HG03039 (cell line): ENCODE data around the gene RNF43.

Experiments used
- ATAC-seq: cut with Tn5 transposase; IDR thresholded peaks from one replicate; pipeline ENCODE4 v1.9.1; 2021; ENCODE audit warnings: mild to moderate bottlenecking, moderate library complexity; ENCODE audit not compliant: unreplicated experiment

Gene RNF43

DNA sequence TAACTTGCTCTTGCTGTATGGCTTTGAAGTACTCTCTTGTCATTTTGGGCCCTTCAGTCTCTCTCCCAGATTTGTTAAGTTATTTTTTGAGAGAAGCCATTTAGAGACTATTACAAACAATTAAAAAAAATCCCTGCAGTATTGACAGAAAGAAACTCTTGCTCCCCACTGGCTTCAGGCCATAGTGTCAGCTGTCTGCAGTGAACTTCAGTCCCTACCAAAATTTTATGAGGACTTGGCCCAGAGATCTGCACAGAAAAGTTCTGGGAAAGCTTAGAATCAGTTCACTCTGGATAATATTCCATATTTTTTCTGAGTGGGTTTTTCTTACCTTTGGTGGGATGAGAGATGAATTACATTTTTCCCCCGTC lies 34.5 kb downstream of the RNF43 start:
- no peak for ATAC-seq

DNA sequence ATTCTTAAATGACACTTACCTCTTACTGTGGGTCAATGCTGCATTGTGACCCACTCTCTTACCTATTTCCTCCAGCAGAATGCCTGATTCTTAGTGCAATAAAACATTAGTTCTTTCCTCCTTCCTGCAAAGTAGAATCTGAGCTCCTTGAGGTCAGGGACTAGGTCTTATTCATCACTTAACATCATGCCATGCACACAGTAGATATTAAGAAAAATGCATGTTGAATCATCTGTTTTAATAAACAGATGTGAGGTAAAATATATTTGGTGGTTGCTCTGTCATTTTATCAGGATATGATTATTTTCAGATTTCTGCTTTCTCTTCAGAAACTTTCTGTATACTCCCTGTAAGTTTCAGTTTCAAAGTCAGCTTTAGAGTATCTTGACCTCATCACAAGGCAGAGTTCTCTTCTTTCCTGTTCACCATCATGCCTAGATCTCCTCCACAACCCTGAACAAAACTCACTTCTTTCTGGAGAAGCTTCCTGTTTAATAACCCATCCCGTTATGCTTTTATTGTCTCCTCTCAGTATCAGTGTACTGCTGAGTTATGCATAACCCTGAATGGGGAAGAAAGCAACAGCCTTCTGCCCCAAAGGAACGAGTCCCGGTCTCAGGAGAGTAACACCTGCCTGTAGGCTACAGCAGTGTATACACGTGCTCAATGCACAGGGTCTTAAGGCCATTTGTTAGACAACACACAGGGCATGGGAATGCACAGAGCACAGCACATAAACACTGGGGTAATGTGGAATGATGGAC lies 35.0 kb downstream of the RNF43 start:
- no peak for ATAC-seq

DNA sequence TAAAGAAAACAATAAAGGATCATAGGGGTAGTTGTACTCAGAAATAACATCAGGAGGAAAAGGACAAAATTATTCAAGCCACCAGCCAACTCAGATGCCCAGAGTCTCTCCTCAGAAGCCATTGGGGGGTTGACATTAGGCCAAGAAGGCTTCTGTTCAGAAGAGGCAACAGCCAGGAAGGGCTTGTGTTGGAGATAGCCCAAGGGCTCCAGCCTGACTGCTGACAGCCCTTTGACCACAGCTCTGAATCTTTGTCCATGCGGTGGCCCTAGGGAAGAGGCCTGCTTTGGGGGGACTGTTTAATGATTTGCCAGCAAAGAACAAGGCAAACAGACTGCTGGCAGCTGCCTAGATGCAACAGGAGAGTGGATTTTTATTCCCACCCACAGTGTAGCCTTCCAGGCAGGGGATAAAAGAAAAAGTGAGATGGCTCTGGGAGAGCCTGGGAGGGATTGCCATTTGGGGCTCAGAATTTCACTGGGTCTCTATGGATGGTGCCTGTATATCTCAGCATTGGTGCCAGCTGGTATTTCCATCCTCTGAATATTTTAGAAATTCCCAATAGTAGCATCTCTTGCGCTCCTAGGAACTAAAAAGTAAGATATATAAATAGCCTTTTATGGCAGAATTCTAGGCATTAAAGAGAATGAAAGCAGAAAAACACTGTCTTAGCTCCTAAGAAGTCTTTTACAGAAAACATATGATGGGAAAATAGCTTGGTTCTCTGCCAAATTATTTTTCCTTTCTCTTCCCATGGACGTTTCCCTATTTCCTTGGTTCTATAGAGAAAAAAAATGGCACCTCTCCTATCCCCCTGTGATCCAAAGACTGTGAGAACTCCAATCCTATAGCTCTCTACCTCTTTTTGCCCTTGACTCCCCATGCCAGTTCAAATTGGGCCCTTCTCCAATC lies 36.0 kb downstream of the RNF43 start:
- no peak for ATAC-seq

DNA sequence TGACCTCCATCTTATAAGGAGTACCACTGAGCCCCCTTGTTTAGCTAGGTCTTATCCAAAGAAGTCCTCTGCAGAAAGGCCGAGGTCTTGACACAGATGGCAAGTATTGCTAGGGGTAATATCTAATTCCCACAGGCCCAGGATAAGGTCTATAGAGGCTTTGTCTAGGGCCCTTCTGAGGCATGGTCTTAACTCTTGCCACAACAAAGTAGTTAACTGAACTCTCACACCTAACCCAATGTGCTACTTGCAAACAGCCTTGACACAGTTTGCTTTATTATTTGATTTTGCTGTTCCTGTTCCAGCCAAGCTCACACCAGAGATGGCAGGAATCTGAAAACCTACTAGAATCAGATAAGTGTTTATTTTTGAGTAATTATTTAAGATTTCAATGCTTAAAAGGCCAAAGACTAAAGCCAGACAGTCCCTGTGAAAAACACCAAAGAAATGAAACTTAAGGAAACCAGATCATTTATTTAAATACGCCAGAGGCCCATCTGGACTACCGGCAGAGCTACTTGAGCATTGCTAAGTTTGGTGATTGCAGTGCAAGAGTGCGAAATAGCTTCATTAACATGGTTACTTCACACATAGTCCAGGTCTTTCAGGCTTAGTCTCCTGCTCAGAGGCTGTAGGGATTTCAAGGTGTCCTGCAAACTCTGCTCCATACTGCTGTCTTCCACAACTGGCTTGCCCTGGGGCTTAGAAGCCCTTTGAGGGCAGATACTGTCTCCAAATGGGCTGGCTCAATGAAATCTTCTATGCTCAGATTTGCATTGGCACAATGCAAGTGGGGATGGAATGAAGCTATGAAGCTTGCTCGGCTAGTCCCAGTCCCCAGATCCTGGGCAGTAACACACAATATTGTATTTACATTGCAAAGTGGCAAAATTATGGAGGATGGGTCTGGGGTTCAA lies 36.9 kb downstream of the RNF43 start:
- no peak for ATAC-seq

DNA sequence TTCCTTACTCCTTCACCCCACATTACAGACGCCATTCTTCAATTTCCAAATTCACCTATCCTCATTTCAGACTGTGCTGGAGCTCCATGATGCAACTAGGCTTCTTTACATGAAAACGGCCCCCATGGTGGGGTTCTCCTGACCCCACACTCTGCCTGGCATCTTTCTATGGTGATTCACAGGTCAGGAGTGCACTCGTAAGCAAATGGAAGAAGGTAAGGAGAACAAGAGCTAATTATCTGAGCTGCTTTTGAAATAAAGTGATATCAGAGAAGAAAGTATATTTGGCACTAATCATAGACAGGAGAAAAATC lies 37.9 kb downstream of the RNF43 start:
- no peak for ATAC-seq

DNA sequence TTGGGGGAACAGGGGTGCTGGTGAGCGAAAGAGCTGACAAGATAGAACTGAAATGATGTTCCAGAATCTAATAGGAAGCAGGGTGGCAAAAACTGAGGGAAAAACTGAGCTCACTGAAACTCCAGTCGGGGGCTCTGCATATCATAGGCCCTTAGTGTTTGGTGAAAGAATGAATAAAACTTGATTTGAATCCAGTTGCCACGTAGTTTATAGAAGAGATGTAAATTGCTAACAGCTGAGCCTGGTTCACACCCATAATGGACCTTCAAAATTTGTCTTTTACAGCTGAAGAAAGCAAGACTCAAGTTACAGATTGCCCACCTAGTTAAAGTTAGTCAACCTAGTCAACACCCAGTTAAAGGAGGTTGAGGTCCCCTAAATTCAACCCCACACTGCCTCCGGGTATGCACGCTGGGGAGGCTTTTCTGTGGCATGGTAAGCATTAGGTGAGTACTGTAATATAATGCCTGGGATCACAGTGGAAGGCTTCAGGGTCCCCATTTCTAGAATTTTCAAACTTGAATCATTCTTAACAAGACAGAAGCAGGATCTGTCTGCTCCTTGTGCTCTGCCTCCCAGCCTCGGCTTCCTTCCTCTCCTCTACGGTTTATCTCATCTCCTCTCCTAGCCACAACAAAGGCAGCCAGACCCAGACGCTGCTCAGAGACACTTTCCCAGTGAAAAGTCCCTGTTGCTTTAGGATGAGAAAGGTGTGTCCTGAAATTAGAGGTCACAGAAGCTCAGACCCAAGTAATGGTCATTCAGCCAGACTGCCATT lies 38.4 kb downstream of the RNF43 start:
- no peak for ATAC-seq

DNA sequence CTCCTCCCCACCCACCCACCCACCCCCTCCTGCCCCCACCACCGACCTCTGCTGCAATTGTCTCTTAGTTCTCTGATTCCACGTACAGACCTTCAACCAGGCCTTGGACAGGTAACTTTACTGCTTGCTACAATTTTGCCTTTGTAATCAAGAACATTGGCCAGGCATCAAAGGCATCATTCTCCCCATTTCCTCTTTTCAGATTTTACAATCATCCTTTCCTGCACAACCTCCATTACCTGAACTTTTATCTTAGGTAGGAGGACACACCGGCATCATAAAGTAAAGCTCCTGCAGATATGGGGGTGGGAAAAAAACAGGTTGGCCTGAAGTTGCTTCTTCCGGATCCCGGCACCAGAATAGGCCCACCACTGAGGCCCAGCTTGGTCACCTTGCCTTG lies 39.7 kb downstream of the RNF43 start:
- no peak for ATAC-seq

DNA sequence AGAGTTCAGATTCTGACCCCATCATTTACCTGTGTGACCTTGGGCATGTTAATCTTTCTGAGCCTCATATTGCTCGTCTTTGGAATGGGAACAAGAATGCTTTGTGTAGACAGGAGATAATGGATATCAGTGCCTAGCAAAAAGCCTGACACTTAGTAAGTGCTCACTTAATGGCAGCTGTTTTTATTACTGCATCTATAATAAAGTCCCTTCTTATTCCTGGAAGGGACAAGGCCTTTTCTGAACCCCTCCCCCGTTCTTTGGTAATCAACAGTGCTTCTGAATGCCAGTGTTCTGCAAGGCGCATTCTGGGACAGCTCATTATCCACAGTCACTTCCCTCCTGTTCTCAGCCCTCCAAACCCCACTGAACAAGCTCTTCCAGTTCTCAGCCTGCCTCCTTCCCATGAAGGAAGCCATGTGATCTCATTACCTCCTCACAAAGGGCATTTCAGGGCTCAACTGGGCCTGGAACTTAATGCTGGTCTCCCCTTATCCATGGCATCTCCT lies 40.2 kb downstream of the RNF43 start:
- no peak for ATAC-seq

DNA sequence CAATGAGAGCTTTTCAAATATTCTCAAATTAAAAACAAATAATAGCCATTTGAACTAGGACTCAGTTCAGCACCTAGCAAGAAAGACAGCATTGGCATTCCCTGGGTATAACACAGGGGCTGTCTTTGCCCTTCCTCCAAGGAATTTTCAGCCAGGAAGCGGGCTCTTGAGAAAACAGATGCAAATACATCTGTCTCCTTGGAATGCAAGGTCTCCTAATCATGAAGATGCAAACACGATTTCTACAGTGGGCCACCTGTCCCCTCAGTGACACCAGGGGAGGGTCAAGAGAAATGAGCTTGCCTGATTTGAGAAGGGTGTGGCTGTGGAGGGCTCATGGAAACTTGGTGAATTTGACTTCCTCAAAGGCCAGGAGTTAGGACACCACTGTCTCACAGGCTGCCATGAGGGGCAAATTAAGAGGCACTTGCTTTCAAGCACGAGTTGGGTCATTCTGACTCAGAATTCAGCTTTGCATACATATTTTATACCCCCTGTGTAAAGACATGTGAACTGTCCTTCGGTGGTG lies 40.8 kb downstream of the RNF43 start:
- no peak for ATAC-seq

DNA sequence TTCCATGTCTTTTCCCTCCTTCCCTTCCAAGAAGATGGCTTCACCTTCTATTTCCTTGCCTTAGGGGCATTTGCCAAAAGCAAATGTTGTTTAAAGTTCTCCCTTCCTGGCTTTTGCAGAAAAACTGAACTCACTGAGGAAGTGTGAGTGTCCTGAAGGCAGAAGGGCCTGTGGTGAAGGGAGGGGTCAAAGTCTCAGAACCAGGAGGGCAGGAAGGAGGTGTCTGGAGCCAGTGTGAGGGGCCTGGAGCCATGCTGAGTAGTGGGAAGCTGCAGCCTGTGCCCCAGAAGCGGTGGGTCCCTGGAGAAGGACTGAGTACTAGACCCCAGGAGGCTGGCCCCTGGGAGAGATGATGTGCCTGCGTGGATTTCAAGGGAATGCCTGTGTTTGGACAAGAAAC lies 41.5 kb downstream of the RNF43 start:
- ATAC-seq, result no peak

DNA sequence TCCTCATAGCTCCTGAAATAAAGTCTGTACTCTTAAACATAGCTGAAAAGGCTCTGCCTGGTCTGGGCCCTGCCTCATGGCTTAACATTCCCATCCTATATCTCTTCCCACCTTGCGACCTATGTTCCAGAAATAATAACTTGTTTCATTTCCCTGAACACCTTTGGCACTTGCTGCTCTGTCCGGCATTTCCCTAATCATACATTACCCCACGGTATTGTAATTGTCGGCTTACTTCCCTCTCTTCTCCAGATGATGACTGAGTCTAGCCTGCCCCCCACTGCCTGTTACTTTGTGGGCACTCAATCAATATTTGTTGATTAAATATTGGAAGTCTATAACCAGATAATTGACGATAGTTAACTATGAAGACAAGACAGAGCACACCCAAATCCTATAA lies 42.1 kb downstream of the RNF43 start:
- no peak for ATAC-seq

DNA sequence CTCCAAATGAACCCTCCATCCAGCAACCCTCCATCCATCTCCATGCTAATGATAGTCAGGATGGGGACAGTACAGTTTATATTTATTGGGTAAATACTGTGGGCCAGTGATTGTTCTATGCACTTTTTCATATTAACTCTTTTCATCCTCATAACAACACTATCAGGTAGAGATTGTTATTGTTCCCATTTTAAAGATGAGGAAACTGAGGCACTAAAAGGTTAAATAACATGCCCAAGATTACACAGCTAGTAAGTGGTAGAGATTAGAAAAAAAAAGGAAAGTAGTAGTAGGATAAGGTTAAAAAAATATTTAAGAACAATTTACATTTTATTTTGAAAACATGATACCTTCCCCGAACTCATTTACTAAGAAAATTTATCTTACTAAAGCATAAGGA lies 43.4 kb downstream of the RNF43 start:
- no peak for ATAC-seq

DNA sequence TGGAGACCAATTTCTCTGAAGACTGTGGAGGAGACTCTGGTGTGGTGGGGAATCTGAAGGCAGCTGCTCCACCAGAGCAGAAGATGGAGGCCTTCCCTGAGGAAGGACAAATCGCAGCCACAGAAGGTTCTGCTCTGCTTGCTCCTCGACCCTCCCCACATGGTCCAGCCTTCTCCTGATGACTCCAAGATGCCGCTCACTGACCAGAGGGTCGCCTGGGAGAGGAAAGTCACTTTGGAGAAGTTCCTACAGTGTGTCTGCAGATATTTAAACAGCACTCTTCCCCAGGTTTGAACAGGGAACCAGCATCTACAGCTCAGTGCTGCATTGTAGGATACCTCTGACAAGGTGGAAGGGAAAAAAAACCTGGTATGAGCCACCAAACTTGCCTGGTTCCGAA lies 44.3 kb downstream of the RNF43 start:
- no peak for ATAC-seq

DNA sequence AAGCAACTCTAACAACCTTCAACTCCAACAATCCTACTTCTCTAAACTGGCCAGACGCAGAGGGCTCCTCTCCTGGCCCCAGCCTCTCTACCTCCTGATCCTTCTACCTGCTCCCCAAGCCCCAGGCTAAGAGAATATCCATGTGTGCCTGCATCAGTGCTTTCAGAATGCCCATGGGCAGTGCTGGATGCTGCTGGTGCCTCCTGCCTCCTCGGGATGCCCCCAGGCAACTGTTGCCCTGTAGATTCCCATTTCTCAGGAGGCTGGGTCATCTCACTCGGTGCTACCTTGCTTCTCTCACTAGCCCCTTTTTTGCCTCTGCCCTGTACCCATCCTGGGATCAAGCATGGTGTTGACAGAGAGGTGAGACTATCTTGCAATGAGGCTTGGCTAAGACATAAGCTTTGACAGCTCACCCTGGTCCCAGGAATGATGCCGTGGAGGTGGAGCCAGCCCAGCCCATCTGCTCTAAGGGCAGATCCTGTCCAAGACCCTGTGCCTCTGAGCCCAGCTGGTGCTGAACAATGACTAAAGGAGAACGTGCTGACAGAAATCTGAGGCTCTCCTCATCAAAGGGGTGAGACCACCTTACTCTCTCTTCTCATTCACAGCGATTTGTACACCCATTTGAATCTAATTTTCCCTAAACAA lies 45.9 kb downstream of the RNF43 start:
- no peak for ATAC-seq

DNA sequence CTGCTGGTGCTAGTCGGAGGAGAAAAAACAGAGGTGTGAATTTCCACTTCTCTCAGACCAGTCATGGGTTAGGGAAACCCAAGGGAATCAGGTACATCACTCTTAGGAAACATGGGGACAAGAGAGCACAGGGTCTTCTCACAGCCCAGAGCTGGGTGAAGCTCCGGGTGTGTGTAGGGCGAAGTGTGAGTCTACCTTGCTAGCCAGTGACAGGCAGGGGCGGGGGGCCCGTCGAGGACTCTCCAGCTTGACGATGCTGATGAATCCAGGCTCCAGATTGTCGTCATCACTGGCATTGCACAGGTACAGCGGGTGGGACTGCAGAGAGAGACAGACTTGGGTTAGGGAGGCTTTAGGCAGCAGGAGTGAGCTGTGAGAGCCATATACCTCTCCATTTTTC lies 46.6 kb downstream of the RNF43 start:
- ATAC-seq, result no peak

DNA sequence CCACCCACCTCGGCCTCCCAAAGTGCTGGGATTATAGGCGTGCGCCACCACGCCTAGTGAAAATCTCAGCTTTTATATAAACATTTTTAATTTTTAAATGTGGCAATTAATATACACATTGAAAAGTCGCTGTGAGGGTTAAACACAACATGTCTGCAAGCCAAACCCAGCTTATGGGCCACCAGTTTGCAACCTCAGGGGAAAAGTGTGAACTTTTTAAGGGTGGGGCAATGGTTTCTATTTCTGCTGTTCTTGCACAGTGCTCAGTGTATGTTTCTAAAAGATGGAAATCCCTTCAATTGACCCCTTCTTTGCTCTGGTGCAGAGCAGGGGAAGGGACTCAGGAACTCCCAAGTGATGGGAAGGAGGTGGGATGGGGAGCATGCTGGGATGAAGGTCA lies 47.0 kb downstream of the RNF43 start:
- no peak for ATAC-seq

DNA sequence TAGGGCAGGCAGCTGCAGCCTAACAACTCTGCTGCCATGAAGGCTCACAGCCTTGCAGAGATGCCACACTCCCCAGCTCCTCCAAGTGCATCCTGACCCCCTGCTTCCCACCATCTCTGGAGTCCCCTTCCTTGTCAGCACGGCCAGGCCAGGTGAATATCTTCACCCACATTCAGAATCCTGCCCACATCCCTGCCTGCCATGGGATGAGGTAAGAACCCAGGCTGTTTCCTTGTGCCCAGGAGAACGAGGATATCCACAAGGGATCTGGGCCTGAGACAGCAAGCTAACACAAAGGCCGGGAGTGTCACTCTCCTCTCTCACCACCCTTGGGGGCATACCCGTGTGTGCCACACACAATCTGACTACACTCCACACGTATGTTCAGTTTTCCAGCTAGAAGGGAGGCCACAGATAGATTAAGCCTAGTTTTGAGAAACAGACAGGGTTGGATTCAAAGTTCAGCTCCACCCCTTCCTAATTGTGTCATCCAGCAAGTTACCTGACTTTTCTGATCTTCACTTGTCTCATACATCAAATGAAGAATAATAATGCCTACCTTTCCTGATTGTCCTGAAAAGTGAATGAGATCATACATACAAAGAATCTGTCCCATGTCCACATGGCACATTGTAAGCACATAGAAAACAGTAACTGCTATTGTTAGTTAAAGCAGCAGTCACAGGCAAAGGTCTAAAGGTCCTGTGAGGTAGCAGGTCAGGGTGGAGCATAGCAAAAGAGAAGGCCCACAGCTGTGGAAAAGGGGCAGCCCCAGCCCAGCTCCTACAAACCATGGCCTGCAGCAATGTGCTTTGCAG lies 47.9 kb downstream of the RNF43 start:
- no peak for ATAC-seq

DNA sequence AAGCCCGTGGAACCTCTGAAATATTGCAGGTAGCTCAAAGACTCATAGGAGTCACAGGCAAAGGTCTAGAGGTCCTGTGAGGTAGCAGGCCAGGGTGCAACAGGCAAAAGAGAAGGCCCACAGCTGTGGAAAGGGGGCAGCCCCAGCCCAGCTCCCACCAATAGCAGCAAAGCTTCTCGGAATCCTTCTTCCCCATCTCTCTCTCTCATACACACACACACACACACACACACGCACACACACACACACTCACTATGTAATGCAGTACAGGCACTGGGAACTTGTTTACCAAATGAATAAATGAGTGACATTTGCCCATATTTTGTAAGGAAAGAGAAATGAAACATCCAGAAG lies 48.5 kb downstream of the RNF43 start:
- ATAC-seq, result no peak
